Breast epithelium (tissue), 4 donors: ENCODE results near the gene ATF5. TPM values are rescaled to one million over a fixed set of nuclear protein-coding genes. Genes with fewer than 3 reads are reported as not detected.

Source experiments
- DNase-seq, 2 donors: peaks; one replicate each; pipeline ENCODE4 v3.0.0-alpha.2; 2019; ENCODE audit warnings: low spot score in 2 of 2
- H3K27ac ChIP-seq, 2 donors: fragments of 200-600 bp; sonication (generic) in 1 of 2; one replicate each; pipeline ENCODE4 v1.5.1; 2016 to 2019; ENCODE audit warnings: mild to moderate bottlenecking in 1 of 2
- H3K27me3 ChIP-seq, 2 donors: fragments of 200-600 bp; sonication (generic) in 1 of 2; one replicate each; pipeline versions ENCODE4 v1.5.1 to v1.6.0; 2017 to 2019; ENCODE audit warnings: control low read depth in 1 of 2, mild to moderate bottlenecking in 1 of 2
- H3K36me3 ChIP-seq: fragments of 200-600 bp; one replicate; pipeline ENCODE4 v1.5.1; 2019
- H3K4me1 ChIP-seq, 2 donors: fragments of 200-600 bp; sonication (generic); one replicate each; pipeline ENCODE4 v1.5.1; 2016 to 2019; ENCODE audit warnings: control low read depth in 1 of 2
- H3K4me3 ChIP-seq, 3 donors: fragments of 200-600 bp; sonication (generic); 1 replicate in 2 of 3; 2 replicates in 1 of 3; pipeline ENCODE4 v1.5.1; 2016 to 2019; ENCODE audit warnings: mild to moderate bottlenecking in 3 of 3, moderate library complexity in 2 of 3
- H3K9me3 ChIP-seq, 2 donors: fragments of 200-600 bp; sonication (generic) in 1 of 2; one replicate each; pipeline ENCODE4 v1.5.1; 2016 to 2019; ENCODE audit warnings: control low read depth in 1 of 2
- CTCF ChIP-seq, 3 donors: fragments of 450-650 bp; IDR thresholded peaks; one replicate each; pipeline ENCODE4 v1.5.1; 2016 to 2017; ENCODE audit warnings: antibody characterized with exemption in 3 of 3, mild to moderate bottlenecking in 3 of 3, moderate library complexity in 3 of 3
- POLR2A ChIP-seq: fragments of 450-650 bp; IDR thresholded peaks from one replicate; pipeline ENCODE4 v1.6.1; 2016; ENCODE audit warnings: antibody characterized with exemption, mild to moderate bottlenecking, moderate library complexity
- POLR2AphosphoS5 ChIP-seq, 3 donors: sonication (generic); formaldehyde crosslinking; IDR thresholded peaks; one replicate each; pipeline ENCODE4 v1.6.1; 2017; ENCODE audit warnings: antibody characterized with exemption in 3 of 3
- intact Hi-C: fragments of 100-400 bp; cut with DNase I; formaldehyde crosslinking; loops from one replicate; pipeline ENCODE4 v1.15.1; 2023; ENCODE audit warnings: low total_unique reads
- total RNA-seq, 3 donors: library from RNA; depleted of rRNA; stranded (reverse); fragments of >200 nt; gene quantifications; one replicate each; pipeline ENCODE4 v1.1.0, GENCODE V29; 2016

The ATF5 gene
- total RNA-seq, 3 donors from 2014 or later: 5.9 to 20.0 (median 8.2) TPM

GRCh38 chr19:49952479-49952836 is 23.5 kb downstream of the ATF5 start:
- Histone ChIP-seq H3K4me3 (no peak overlapping the region), H3K9me3 (no peaks in the 10 kb centered on the region), H3K27ac (no peak overlapping the region), H3K4me1 (peaks cover 0 to 6% of the 10 kb centered on the region in 2 donors), H3K36me3 (no peaks in the 10 kb centered on the region), H3K27me3 (no peaks in the 10 kb centered on the region)
- intact Hi-C loops: no loop called here
- TF ChIP-seq POLR2A (no peak), POLR2AphosphoS5 (IDR thresholded peaks at IDR 0.05) (no peak), CTCF (IDR thresholded peaks at IDR 0.05) (no peak)
- DNase-seq: no peak

- no peaks in the 10 kb centered on the region for H3K36me3 ChIP-seq
- no peaks in the 10 kb centered on the region for H3K9me3 ChIP-seq
- intact Hi-C loops: no loop called here
- H3K4me1 ChIP-seq: peaks cover 0 to 6% of the 10 kb centered on the region in 2 donors
- H3K27me3 ChIP-seq: no peaks in the 10 kb centered on the region
- no peak overlapping the region for H3K27ac ChIP-seq
- DNase-seq: peak in 1 of 2 donors; percentile 22
- TF ChIP-seq CTCF (IDR thresholded peaks at IDR 0.05) (no peak), POLR2A (no peak), POLR2AphosphoS5 (IDR thresholded peaks at IDR 0.05) (no peak)
- H3K4me3 ChIP-seq: no peak overlapping the region
These were observed 23.9 kb downstream of the ATF5 start for GRCh38 chr19:49952906-49953305.

- DNase-seq: peak in 1 of 2 donors; percentile 5
- Histone ChIP-seq H3K4me1 (peaks cover 0 to 6% of the 10 kb centered on the region in 2 donors), H3K27me3 (no peaks in the 10 kb centered on the region), H3K27ac (peak overlapping the region in 1 of 2 donors; percentile 25), H3K9me3 (no peaks in the 10 kb centered on the region), H3K36me3 (no peaks in the 10 kb centered on the region), H3K4me3 (no peak overlapping the region)
- intact Hi-C loops: no loop called here
- TF ChIP-seq CTCF (IDR thresholded peaks at IDR 0.05) (no peak), POLR2AphosphoS5 (IDR thresholded peaks at IDR 0.05) (no peak), POLR2A (no peak)
These were observed 24.4 kb downstream of the ATF5 start for GRCh38 chr19:49953416-49953815.

- intact Hi-C loops: no loop called here
- no peaks in the 10 kb centered on the region for H3K36me3 ChIP-seq
- no peaks in the 10 kb centered on the region for H3K9me3 ChIP-seq
- H3K27me3 ChIP-seq: no peaks in the 10 kb centered on the region
- H3K4me1 ChIP-seq: peaks cover 0 to 6% of the 10 kb centered on the region in 2 donors
- TF ChIP-seq POLR2AphosphoS5 (IDR thresholded peaks at IDR 0.05) (no peak), CTCF (IDR thresholded peaks at IDR 0.05) (no peak), POLR2A (no peak)
- no peak overlapping the region for H3K4me3 ChIP-seq
- peak overlapping the region in 1 of 2 donors; percentile 57 for H3K27ac ChIP-seq
- peak in 1 of 2 donors; percentile 43 for DNase-seq
These were observed 25.3 kb downstream of the ATF5 start for GRCh38 chr19:49954092-49954829.

- intact Hi-C loops: no loop called here
- H3K27ac ChIP-seq: no peak overlapping the region
- peak in 1 of 2 donors; percentile 27 for DNase-seq
These were observed 25.9 kb downstream of the ATF5 start for GRCh38 chr19:49954933-49955332.

More at GRCh38 chr19:49954933-49955332, 25.9 kb downstream of the ATF5 start:
- Histone ChIP-seq H3K9me3 (no peaks in the 10 kb centered on the region), H3K36me3 (no peaks in the 10 kb centered on the region), H3K27me3 (no peaks in the 10 kb centered on the region), H3K4me1 (peaks cover 0 to 6% of the 10 kb centered on the region in 2 donors), H3K4me3 (no peak overlapping the region)
- TF ChIP-seq POLR2AphosphoS5 (IDR thresholded peaks at IDR 0.05) (no peak), POLR2A (no peak), CTCF (IDR thresholded peaks at IDR 0.05) (no peak)
